Transverse colon (tissue), 3 donors: Measurements from ENCODE around the gene FBXO8.

Experiments
- CTCF ChIP-seq, 5 experiments: fragments of 200-600 bp in 3 of 5; fragments of 450-650 bp in 2 of 5; sonication (generic) in 3 of 5; IDR thresholded peaks; 1 replicate in 2 of 5; 2 replicates in 3 of 5; pipeline ENCODE4 v1.5.1; 2016 to 2017; ENCODE audit warnings: antibody characterized with exemption in 5 of 5, inconsistent platforms in 3 of 5, mild to moderate bottlenecking in 2 of 5, moderate library complexity in 1 of 5
- POLR2A ChIP-seq: fragments of 450-650 bp; IDR thresholded peaks from one replicate; pipeline ENCODE4 v1.6.1; 2016; ENCODE audit warnings: antibody characterized with exemption, mild to moderate bottlenecking, moderate library complexity

- TF ChIP-seq POLR2A, result no peak
- no peak for TF ChIP-seq CTCF (IDR thresholded peaks at IDR 0.05)
These were observed 33.5 kb upstream of the FBXO8 start for GRCh38 chr4:174316954-174317353.
